ENCODE data around the gene ZC3H18.

Gene ZC3H18

DNA sequence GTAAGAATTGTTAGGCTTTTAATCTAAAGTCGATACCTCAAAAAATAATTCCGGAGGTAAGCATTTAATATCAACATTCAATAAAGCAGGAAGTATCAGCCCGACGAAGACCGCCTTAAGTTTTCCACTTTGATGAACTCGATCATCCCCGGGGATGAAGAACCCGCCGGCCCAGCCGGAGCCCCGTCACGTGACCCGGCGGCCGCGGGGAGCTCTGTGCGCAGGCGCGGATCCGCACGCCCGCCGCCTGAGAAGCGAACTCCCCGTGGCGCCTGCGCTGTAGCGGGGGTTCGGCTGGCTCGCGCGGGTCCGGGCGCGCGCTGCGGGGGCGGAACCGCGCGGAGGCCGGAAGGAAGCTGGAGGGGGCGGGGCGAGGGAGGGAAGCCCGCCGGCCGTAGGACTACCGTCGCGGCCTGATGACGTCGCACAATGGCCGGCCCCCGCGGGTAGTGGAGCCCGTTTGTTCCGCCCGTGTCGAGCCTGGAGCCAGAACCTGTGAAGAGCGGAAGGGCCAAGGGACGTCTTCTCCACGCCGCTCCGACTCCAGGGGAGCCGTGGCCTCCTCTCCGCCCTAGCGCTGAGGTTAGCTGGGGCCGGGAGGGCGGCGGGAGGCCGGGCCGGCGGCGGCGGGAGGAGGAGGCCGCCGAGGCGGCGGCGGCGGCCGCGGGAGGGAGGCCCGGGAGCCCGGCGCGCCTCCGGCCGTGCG is at the start of gene ZC3H18:
Gene ZC3H18 (plus strand): TSS at position 419 of the 706 bp plus-strand sequence. CDS start 6,721 bp downstream, outside the sequence.
- DNase-seq = peak; percentile 75 to 87

DNA sequence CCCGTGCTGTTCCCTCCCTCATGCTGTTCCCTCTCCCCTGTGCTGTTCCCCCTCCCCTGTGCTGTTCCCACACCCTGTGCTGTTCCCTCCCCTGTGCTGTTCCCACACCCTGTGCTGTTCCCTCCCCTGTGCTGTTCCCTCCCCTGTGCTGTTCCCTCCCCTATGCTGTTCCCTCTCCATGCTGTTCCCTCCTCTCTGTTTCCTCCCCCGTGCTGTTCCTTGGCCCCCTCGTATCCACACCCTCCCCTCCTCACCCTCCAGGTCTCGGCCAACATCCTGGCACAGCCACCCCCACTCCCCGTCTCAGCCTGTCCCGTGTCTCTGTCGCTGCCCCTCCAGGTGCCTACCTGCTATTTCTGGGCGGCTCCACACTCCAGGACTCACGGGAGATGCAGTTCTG is 48.5 kb upstream of the ZC3H18 start:
- no peak for DNase-seq

DNA sequence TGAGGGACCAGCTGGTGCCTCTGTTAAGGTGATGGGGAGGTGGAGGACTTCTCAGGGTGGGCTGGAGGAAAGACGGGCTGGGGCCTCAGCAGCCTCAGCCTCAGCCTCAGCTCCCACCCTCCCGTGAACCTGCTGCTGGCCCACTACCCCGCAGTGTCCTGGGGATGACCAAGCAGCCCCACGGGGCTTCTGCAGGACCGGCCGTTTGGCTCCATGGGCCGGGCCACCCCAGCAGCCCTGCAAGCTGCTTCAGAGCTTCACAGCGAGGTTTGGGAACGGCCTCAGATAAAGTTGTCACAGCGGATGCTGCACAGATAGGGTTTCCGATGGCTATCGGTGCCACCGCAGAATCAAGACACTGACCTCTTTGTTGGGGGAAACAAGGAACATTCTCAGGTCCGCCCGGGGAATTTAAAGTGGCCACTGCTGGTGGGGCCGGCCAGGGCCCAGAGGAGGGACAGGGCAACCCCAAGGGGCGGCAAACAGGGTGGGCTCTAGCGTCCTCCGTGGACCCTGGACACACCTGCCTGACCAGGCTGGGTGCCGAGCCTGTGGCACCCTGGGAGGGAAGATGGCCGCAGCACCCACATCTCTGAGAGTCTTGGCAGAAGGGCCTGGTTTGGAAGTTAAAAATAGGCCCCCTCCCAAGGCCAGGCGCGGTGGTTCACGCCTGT is 47.8 kb upstream of the ZC3H18 start:
- DNase-seq = no peak

DNA sequence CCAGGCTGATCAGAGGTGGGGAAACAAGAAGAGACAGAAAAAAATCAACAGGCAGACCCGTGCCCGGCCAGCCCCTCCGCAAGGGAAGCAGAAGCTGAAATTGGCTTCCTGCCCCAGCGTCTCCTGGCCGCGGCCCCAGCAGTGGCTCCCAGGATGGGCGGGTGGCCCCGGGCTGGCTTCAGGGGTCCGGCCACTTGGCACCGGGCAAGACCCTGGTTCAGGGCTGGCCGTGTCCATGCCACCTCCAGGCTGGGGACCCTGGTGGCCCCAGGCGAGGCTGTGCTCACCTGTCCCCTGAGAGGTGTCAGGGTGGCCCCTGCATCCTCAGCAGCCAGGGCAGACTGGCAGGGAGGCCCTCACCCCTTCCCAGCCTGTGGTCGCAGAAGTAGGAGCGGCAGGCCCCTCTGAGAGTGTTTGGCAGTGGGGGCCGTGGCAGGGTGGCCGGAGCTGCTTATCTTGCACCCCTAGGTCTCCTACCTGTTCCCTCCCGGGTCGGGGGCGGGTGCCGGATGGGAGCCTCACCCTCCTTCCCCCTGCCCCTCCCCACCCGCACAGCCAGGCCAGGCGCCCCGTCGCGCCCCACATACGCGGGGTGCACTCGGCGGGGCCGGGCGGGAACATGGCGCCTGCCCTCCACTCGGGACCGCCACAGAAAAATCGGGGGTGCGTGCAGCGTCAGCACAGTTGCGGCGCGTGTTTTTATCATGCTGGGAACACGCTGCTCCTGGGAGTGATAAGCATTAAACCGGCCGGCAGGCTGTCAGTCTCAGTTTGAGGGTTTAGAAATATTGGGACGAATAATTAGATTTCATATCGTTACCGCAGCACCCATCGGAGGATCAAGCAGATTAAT is 46.7 kb upstream of the ZC3H18 start:
- DNase-seq = no peak

DNA sequence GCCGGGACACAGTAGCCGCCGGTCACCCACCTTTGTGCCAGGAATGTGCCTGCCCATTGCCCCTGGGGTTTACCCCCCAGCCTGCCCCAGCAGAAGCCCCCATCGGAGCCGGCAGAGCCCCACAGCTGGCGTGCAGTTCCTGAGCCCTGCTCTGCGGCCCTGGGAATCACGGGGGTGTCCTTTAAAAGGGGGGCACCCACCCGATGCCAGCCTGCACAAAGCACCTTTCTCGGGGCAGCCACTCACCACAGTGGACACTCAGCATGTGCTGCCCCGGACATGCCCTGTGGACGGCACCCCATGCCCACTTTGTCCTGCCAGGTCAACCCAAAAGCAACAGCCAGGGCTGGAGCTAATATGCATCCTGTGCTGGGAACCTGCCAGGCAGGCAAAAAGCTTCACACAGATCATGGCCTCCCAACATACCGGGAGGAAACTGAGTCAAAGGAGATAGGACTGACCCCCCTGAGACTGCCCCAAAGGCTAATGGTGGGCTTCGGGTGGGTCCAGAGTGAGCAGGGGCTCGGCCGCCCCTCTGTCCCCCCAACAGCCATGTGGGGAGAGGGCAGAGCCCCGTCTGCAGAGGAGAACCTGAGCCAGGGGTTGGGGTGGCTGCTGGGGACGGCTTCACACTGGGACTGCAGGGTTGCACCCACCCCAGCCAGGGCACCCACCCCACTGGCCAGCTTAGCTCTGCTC is 45.8 kb upstream of the ZC3H18 start:
- no peak for DNase-seq

DNA sequence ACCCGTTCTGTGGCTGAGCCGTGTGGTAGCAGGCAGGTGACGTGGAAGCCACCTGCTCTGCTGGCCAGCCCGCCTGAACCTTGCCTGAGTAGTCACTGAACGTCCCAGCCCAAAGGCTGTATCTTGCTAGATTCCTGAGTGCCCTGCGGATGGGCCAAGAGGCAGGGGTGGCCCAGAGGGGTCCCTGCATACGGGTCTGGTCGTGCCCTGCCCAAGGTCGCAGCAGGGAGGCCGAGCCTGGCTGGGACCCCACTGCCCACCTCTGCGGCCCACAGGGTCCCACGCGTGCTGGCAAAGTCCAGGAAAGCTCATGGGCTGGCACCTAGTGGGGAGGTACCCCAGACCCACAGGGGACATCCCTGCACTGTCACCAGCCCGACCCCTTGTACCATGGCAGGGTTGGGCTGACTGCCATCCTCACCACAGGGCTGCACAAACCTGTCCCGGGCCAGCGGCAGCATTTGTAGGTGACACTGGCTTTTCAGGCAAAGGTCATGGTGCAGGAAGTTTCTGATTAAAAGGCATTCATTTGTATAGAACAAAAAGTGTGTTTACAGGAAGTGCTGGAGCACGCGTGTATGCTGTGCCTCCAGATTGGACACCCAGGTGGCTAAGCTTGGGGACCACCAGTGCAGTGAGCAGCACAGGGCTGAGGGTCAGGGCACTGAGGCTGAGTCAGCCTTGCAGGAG is 45.1 kb upstream of the ZC3H18 start:
- no peak for DNase-seq

DNA sequence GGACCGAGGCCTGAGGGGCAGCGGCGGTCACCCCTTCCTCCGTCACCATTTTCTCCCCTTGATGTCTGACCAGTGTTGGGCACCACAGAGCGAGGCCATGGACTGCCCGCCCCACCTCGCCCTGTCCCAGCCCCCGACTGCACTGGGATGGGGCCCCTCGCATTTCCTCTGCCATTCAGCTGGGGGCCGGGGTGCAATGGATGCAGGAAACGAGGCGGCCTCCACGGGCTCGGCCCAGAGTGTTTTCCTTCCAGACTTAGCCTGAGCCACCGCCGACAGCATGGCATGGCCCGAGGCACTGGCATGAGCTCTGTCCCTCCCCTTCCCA is 44.6 kb upstream of the ZC3H18 start:
- DNase-seq = no peak

DNA sequence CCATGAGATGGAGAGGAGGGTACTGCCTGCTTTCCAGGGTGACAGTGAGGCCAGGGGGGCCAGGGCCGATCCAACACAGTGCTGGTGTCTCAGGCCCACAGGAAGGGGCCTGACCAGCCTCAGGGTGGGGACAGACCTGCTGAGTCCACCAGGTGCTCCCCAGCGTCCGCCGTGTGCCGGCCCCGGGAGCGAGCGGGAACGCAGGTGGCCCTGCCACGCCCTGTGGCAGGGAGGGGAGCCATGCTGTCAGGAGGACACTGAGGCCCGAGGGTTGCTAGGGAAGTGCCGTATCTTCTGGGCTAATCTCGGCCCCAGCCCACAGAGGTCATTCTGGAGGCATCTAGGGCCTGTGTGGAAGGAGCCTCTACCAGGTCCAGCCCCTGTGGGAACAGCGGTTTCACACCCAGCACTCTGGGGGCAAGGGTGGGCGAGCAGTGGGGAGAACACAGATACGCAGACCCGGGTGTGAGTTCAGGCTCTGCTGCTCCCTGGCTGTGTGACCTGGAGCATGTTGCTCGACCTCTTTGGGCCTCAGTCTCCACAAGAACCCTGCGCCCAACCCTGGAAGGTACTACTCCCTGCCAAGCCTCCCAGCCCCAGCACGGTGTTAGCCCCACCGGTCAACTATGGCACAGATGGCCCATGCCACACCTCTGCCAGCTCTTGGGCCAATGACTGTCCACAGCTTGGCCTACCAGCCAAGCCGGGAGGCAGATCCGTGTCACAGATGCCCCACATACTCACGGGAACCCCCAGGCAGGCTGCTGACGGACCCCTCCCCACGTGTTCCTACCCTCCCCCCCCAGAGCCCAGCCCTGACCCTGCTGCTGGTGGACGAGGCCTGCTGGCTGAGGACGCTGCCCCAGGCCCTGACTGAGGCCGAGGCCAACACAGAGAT is 43.9 kb upstream of the ZC3H18 start:
- no peak for DNase-seq

DNA sequence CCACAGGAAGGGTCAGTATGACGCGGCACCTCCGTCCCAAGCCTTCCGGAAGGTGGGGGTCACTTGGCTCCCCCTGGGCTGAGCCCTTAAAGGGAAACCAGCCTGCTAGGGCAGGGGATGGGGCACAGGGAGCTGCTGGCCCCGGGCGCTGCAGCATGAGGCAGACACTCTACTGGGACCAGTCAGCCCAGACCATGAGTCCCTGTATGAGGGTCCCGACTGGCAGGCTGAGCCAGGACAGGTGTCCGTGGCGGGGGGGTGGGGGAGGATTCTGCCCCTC is 43.4 kb upstream of the ZC3H18 start:
- no peak for DNase-seq

DNA sequence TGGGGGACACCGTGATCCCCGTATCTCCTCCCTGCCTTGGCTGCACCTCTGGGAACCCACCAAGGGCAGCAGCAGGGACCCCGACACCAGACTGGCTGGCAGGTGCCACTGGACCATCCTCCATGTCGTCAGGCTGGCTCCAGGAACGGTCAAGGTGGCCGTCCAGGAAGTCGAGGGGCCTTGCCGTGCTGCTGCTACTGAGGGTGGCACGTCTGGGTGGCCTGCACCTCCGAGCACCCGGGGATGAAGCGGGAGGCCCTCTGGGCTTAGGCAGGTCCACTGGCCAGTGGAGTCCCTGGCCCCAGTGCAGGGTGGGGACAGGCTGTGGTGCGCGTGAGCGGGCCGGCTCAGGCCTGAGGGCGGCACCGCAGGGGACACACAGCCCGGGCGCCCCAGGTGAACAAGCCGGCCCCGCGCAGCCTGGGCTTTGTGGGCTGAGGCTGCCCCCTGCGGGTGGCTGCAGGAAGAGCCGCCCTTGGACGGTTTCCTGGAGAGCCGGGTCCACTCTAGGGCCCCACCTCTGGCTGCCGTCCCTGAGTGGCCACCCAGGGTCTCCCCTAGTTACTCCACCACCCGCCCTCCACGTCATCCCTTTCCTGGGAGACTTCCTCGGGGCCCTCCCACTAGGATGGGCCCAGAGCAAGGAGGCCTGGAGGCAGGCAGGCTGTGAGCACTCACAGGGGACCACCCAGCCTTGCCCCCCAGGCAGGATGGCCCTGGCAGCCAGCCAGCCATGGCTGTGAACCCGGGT is 42.8 kb upstream of the ZC3H18 start:
- no peak for DNase-seq

DNA sequence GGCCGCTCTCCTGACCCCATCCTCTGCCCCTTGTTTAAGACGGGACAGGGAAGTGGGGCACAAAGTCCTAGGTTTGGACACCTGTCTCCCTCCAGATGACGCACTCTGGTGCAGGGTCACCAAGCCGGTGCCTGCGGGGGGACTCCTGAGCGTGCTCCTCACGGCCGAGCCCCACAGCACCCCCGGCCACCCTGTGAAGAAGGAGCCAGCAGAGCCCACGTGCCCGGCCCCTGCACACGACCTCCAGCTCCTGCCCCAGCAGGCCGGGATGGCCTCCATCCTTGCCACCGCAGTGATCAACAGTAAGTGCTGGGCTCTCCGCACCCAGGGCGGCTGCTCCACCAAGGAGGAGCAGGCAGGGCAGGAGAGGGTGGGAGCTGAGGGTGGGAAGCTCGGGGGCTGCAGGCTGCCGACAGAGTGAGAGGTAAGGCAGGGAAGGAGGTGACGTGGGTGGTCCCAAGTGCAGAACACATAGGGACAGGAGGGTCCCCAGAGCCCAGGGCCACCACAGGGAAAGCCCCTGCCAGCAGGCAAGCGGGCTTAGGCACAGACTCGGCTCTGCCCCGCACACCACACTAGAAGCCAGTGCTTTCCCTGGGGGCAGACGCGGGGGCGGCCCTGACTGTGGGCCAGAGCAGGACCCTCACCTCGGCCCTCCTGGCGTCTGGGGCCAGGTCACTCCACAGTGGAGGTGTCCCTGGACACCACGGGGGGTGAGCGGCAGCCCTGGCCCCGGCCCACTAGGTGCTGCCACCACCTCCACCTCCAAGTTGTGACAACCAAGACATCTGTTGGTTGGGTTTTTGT is 42.1 kb upstream of the ZC3H18 start:
- no peak for DNase-seq

DNA sequence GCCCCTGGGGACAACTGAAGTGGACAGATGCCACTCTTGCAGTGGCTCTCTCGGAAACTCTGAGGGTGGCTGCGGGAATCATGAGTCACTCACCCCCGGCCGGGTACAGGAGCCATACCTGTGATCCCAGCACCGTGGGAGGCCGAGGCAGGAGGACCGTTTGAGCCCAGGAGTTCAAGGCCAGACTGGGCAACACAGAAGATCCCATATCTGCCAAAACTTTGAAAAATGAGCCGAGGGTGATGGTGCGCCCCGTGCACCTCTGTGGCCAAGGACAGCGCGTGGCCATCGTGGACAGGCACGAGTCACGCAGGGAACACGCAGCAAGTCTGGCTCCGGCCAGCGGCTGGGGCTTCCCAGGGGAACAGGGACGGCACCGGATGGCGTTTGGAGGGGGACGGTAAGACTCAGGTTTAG is 41.3 kb upstream of the ZC3H18 start:
- DNase-seq = no peak

DNA sequence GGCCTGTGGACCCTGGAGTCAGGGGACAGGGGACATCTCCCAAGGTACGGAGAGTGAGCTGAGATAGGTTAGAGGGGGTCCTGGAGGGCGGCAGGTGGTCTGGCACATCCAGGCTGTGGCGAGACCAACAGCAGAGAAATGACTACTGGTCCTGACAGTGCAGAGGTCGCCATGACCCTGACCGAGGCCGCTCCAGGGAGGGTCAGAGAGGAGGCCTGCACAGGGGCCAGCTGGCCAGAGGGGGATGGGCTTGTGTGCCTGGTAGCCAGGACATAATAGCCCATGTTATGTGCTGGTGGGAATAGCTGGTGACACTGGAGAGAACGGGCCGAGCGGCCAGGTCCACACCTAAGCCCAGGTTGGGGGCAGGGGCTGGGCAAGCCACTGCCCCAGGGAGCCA is 40.6 kb upstream of the ZC3H18 start:
- no peak for DNase-seq

DNA sequence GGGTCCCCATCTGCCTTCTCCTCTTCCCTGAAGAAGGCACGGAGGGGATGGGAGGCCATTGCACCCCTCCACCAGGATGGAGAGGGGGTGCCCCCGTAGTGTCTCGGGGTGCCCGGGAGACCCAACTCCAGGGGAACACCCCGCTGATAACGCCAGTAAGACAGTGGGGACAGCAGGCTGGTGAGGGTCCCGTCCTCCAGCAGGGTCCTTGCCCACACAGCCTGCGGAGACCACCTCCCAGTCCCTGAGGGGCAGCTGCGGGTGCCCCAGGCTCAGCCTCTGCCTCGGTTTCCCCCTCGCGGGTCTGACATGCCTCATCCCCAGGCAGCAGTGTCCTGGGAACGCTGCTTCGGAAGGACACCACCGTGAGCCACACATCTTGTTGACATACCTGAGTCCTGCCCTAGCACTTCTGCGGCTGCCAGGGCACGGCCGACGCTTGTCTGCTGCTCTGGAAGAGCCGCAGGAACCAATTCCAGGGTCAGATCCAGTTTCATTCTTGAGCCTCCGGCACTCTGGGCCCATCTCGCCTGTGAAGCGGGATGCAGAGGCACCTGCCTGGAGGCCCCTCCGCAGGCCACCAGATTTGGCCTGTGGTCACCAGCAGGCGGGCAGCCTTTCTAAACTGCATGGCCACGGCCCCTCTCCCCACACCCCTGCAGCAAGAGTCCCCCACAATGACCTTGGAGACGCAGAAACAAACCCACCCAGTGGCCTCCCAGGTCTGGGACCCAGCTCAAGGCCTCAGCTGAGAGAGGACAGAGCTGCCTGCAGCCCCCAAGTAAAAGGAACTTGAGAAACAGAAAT is 39.9 kb upstream of the ZC3H18 start:
- DNase-seq = no peak

DNA sequence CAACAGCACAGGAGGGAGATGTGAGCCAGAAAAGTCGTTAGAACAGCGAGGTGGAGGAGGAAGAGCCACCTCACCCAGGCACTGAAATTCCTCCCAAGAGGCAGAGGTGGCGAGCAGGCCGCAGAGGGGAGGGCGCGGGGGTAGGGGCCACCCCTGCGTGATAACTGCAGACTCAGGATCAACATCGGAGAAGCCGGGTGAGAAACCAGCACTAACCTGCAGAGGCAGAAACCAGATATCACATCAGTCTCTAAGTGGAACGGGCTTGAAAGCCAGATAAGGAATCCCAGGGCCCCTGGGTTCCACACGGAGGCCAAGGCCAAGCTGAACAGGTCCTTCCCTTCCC is 39.4 kb upstream of the ZC3H18 start:
- no peak for DNase-seq

DNA sequence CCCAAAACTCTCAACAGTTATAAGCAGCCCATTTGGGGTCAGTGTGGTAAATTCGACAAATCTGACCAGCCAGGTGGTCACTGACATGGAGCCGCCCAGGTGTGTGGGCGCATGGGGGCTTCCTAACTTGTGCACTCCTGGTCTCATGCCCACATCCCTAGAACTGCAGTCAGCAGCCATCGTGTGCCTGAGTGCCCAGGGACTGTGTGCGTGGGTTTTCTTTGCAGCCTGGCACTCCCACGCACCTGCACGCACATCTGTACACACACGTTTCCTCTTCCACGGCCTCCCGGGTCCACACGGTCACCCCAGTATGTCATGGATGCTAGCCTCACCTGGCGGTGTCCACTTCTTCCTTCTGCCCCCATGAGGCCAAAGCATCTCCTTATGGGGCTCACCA is 38.9 kb upstream of the ZC3H18 start:
- no peak for DNase-seq

DNA sequence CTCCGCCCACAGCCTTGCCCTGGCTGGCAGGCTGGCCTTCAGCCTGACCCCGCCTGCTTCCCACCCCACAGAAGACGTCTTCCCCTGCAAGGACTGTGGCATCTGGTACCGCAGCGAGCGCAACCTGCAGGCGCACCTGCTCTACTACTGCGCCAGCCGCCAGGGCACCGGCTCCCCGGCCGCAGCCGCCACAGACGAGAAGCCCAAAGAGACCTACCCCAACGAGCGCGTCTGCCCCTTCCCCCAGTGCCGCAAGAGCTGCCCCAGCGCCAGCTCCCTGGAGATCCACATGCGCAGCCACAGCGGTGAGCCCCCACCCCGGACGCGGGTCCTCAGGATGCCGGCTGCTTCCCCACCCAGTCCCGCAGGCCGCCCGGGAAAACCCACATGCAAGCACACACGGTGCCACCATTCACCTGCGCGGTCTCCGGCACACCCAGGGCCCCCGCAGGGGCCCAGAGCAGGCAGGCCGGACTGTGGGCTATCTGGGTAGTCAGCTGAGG is 38.2 kb upstream of the ZC3H18 start:
- DNase-seq = no peak

DNA sequence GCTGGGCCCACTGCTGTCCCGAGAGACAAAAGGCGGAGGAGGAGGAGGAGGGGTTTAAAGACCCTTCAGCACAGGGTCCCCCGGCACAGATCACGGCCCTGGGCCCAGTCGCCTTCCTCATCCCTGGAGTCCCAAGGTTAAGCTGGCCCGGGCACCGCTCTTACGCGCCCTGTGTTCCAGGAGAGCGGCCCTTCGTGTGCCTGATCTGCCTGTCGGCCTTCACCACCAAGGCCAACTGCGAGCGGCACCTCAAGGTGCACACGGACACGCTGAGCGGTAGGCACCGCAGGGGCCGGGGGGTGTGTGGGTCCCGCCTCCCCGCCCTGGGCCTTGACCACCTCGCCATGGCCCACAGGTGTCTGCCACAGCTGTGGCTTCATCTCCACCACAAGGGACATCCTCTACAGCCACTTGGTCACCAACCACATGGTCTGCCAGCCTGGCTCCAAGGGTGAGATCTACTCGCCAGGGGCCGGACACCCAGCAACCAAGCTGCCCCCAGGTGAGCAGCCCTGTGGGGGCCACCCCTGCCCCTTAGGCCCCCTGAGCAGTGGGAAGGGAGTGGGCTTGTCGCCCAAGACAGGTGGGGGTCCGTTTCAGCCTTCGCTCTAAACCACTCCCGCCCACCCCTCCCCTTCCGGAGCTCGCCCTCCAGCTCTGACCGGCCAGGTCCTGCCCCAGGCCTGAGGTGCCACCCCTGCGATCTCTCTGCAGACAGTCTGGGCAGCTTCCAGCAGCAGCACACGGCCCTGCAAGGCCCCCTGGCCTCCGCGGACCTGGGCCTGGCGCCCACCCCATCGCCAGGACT is 37.6 kb upstream of the ZC3H18 start:
- DNase-seq = no peak
